K562 (cell line): ENCODE data around the gene DNASE1L3. TPM values are rescaled to one million over a fixed set of nuclear protein-coding genes. Genes with fewer than 3 reads are reported as not detected.

Source experiments
- ATAC-seq: fragments of 200-7000 bp; cut with Tn5 transposase; 3 replicates; pipeline ENCODE4 v1.9.1; 2020; ENCODE audit warnings: moderate library complexity
- BruUV-seq: library from RNA; stranded (reverse); fragments of 400-500 nt; replicated peaks from 2 replicates; lab custom pipeline; 2021; lab: Mats Ljungman, UMichigan
- CTCF ChIA-PET: fragments of 300-600 bp; formaldehyde crosslinking; extraction: SDS; loops from one replicate; lab custom pipeline; 2021; ENCODE audit warnings: low intra/inter-chr PET ratio; lab: Yijun Ruan, JAX
- POLR2A ChIA-PET: fragments of 300-600, 350-650 bp; sonication (Branson Sonifier 250); formaldehyde crosslinking; extraction: SDS; loops from one replicate; lab custom pipeline; 2021; ENCODE audit warnings: antibody characterized with exemption, inconsistent platforms; lab: Yijun Ruan, JAX
- DNase-seq, 4 experiments: peaks; one replicate each; pipeline versions ENCODE4 v3.0.0 to v3.0.0-alpha.2; 2011 to 2018; ENCODE audit warnings: low spot score in 3 of 4, mixed read lengths in 3 of 4; ENCODE audit errors: extremely low read depth in 1 of 4
- FAIRE-seq: peaks from 2 replicates; lab custom pipeline; 2011; peaks lifted over from hg19 to GRCh38; lab: Jason Lieb, UNC
- H2AFZ ChIP-seq: 2 replicates; pipeline ENCODE4 v1.6.0; 2011; ENCODE audit warnings: low read depth, low read length, control low read depth, inconsistent platforms
- H3K27ac ChIP-seq: fragments of 200-600 bp; 3 replicates; pipeline ENCODE4 v1.8.0; 2011; ENCODE audit warnings: low read depth, mild to moderate bottlenecking, control low read depth, inconsistent platforms, low read length, moderate library complexity, mixed read lengths; ENCODE audit errors: extremely low read depth
- H3K27me3 ChIP-seq, 2 experiments: fragments of 300-600 bp in 1 of 2; 2 replicates in 1 of 2; 3 replicates in 1 of 2; pipeline versions ENCODE4 v1.6.0 to v1.8.0; 2011; ENCODE audit warnings: inconsistent platforms in 2 of 2, low read length in 2 of 2, mild to moderate bottlenecking in 1 of 2, mixed read lengths in 1 of 2, moderate library complexity in 1 of 2; ENCODE audit not compliant: control insufficient read depth in 2 of 2, insufficient read depth in 2 of 2
- H3K36me3 ChIP-seq: fragments of 300-600 bp; 3 replicates; pipeline ENCODE4 v1.8.0; 2011; ENCODE audit warnings: mild to moderate bottlenecking, low read length, inconsistent platforms; ENCODE audit not compliant: control insufficient read depth, insufficient read depth
- H3K4me1 ChIP-seq, 2 experiments: fragments of 200-600 bp in 1 of 2; replicated peaks in 1 of 2; 2 replicates in 1 of 2; 3 replicates in 1 of 2; pipeline versions ENCODE4 v1.5.1 to v1.8.0; 2011; ENCODE audit warnings: inconsistent platforms in 2 of 2, low read length in 2 of 2, mild to moderate bottlenecking in 1 of 2, mixed read lengths in 1 of 2, moderate library complexity in 1 of 2; ENCODE audit not compliant: control insufficient read depth in 2 of 2, insufficient read depth in 2 of 2
- H3K4me2 ChIP-seq: 2 replicates; pipeline ENCODE4 v1.6.1; 2011; ENCODE audit warnings: low read length, control low read depth, inconsistent platforms, mixed read lengths; ENCODE audit not compliant: insufficient read depth
- H3K4me3 ChIP-seq: fragments of 200-600 bp; sonication (generic), shearing (Covaris generic); 2 replicates; pipeline ENCODE4 v1.5.1; 2016; ENCODE audit warnings: control low read depth, inconsistent platforms
- H3K79me2 ChIP-seq: fragments of 200-600 bp; 3 replicates; pipeline ENCODE4 v1.8.0; 2011; ENCODE audit warnings: low read length, inconsistent platforms; ENCODE audit not compliant: control insufficient read depth, insufficient read depth
- H3K9ac ChIP-seq, 2 experiments: 2 replicates each; pipeline versions ENCODE4 v1.6.0 to v1.6.1; 2011; ENCODE audit warnings: low read depth in 2 of 2, low read length in 2 of 2, control low read depth in 1 of 2, inconsistent platforms in 1 of 2, mild to moderate bottlenecking in 1 of 2, mixed read lengths in 1 of 2; ENCODE audit not compliant: insufficient read depth in 1 of 2
- H3K9me1 ChIP-seq: one replicate; pipeline ENCODE4 v1.6.0; 2011; ENCODE audit warnings: inconsistent platforms, mild to moderate bottlenecking, low read length, moderate library complexity; ENCODE audit not compliant: control insufficient read depth, insufficient read depth
- H3K9me3 ChIP-seq: replicated peaks from 2 replicates; pipeline ENCODE4 v1.5.1; 2011; ENCODE audit warnings: low read depth, low read length, inconsistent platforms; ENCODE audit not compliant: control insufficient read depth, insufficient read depth
- H4K20me1 ChIP-seq: replicated peaks from 2 replicates; pipeline ENCODE4 v1.6.1; 2011; ENCODE audit warnings: low read length, inconsistent platforms, mixed read lengths; ENCODE audit not compliant: control insufficient read depth, insufficient read depth
- ARID3A ChIP-seq: IDR thresholded peaks from 2 replicates; pipeline ENCODE4 v1.6.1; 2012; ENCODE audit warnings: low read depth, low read length, improper control_type of control experiment, borderline replicate concordance
- CBX3 ChIP-seq, 2 experiments: IDR thresholded peaks; 1 replicate in 1 of 2; 2 replicates in 1 of 2; pipeline ENCODE4 v1.6.1; 2012; ENCODE audit warnings: inconsistent platforms in 2 of 2, low read length in 2 of 2, borderline replicate concordance in 1 of 2, control low read depth in 1 of 2
- NCOA6 ChIP-seq: fragments of 450-650 bp; IDR thresholded peaks from 2 replicates; pipeline ENCODE4 v1.6.1; 2017; ENCODE audit warnings: mild to moderate bottlenecking
- RCOR1 ChIP-seq, 2 experiments: IDR thresholded peaks; 2 replicates each; pipeline ENCODE4 v1.6.1; 2012; ENCODE audit warnings: low read depth in 2 of 2, low read length in 2 of 2, borderline replicate concordance in 1 of 2, improper control_type of control experiment in 1 of 2
- TFAM ChIP-seq: fragments of 250-450 bp; sonication (Bioruptor Pico); conservative IDR thresholded peaks from 2 replicates; pipeline ENCODE4 v1.5.0; 2021; ENCODE audit warnings: mild to moderate bottlenecking, moderate library complexity
- ZBTB2 ChIP-seq: fragments of 450-650 bp; IDR thresholded peaks from 2 replicates; pipeline ENCODE4 v1.6.1; 2016; ENCODE audit warnings: antibody characterized with exemption
- ZNF280A ChIP-seq: fragments of 450-650 bp; IDR thresholded peaks from 2 replicates; pipeline ENCODE4 v1.6.1; 2018; ENCODE audit warnings: mild to moderate bottlenecking, low read depth; ENCODE audit not compliant: partially characterized antibody
- WGBS: fragments of 100-300 bp; shearing (Covaris generic); methylation state at CpG from one replicate; pipeline ENCODE4 v1.1.6; 2016; ENCODE audit warnings: low coverage, mixed read lengths; ENCODE audit not compliant: insufficient coverage; ENCODE audit errors: missing lambda C conversion rate; 5-methylcytosine and 5-hydroxymethylcytosine counted together
- in situ Hi-C: fragments of 300-500 bp; cut with MboI; formaldehyde crosslinking; loops from 4 replicates; pipeline ENCODE4 v1.15.0; 2018; ENCODE audit warnings: inconsistent platforms, mixed read lengths
- intact Hi-C: fragments of 100-400 bp; cut with micrococcal nuclease; formaldehyde crosslinking; loops from 2 replicates; pipeline ENCODE4 v1.14.2; 2022
- polyA plus RNA-seq, 8 experiments: library from polyadenylated mRNA; depleted of rRNA in 4 of 8; stranded (reverse) in 5 of 8; unstranded in 3 of 8; fragments of >200 nt; fragmentation: Nextera tagmentation in 2 of 8; fragmentation: Illumina TruSeq in 1 of 8; extraction: Ambion mirVana in 2 of 8; extraction: Trizol in 1 of 8; gene quantifications; 2 replicates each; pipeline versions ENCODE4 v1.2.1 to v1.2.3, GENCODE V29; 2011 to 2014; ENCODE audit warnings: inconsistent platforms in 1 of 8, missing spikeins in 1 of 8
- total RNA-seq, 7 experiments: library from RNA; depleted of rRNA in 6 of 7; stranded (reverse); fragments of >200 nt in 6 of 7; fragmentation: Illumina TruSeq in 2 of 7; extraction: Trizol in 2 of 7; gene quantifications; 2 replicates each; pipeline versions ENCODE4 v1.2.1 to v1.2.3, GENCODE V29; 2011 to 2021; ENCODE audit warnings: low replicate concordance in 1 of 7
- TF ChIP-seq, protein P1 (sequence below): sonication (generic); formaldehyde crosslinking; IDR thresholded peaks from 2 replicates; pipeline ENCODE4 v1.8.1; 2022; ENCODE audit warnings: missing genetic modification reagents

The DNASE1L3 gene
- total and polyA plus RNA-seq, 9 of the 15 experiments (the other 6 are each of a cell fraction or from before 2014, with no cell fraction given): 0.06 TPM; not detected in 8

GRCh38 chr3:58223855-58224254 lies 13.1 kb upstream of the DNASE1L3 start:
- FAIRE-seq (no peak), ATAC-seq (no peak), DNase-seq (no peak)
- Histone ChIP-seq H2AFZ (no peak overlapping the region), H4K20me1 (no peaks in the 10 kb centered on the region; the same call in 1 of the 2 replicates), H3K9ac (no peak overlapping the region), H3K9me3 (no peaks in the 10 kb centered on the region), H3K27me3 (peaks cover 7 to 9% of the 10 kb centered on the region in 2 experiments; a peak in 3 of 5 replicates), H3K27ac (no peak overlapping the region), H3K4me2 (no peak overlapping the region), H3K79me2 (no peaks in the 10 kb centered on the region), H3K36me3 (no peaks in the 10 kb centered on the region), H3K4me3 (no peak overlapping the region), H3K9me1 (no peaks in the 10 kb centered on the region), H3K4me1 (no peaks in the 10 kb centered on the region)
- no TSS peak for BruUV-seq
- WGBS: 3% methylated on average over 3 of the region's 4 CpGs
- intact Hi-C loops: no loop called here
- in situ Hi-C loops: no loop called here
- TF ChIP-seq RCOR1 (IDR thresholded peaks at IDR 0.05; ENCODE audit: borderline replicate concordance in 1 of 2, low read depth in 2 of 2, low read length in 2 of 2): no peak
- TF ChIP-seq CBX3 (IDR thresholded peaks at IDR 0.05; ENCODE audit: borderline replicate concordance in 1 of 2, low read length in 2 of 2): no peak
- TF ChIP-seq ZNF280A: no peak
- no peak for TF ChIP-seq ARID3A
- no peak for TF ChIP-seq NCOA6
- TF ChIP-seq, protein P1, sequence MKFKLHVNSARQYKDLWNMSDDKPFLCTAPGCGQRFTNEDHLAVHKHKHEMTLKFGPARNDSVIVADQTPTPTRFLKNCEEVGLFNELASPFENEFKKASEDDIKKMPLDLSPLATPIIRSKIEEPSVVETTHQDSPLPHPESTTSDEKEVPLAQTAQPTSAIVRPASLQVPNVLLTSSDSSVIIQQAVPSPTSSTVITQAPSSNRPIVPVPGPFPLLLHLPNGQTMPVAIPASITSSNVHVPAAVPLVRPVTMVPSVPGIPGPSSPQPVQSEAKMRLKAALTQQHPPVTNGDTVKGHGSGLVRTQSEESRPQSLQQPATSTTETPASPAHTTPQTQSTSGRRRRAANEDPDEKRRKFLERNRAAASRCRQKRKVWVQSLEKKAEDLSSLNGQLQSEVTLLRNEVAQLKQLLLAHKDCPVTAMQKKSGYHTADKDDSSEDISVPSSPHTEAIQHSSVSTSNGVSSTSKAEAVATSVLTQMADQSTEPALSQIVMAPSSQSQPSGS (CRISPR knock-in tag): no peak
- TF ChIP-seq ZBTB2: no peak
- no peak for TF ChIP-seq TFAM
- ChIA-PET CTCF (no interaction called here), POLR2A (interaction anchor here (0.6 kb wide), 1 partner anchor 27 kb away, joined by 3 read pairs; no protein-coding TSS in a partner anchor)
